OCI-LY7 (cell line): ENCODE results near the gene SASH1.

Experiments
- CTCF ChIP-seq: fragments of 200-600 bp; sonication (generic); conservative IDR thresholded peaks from 2 replicates; pipeline ENCODE4 v1.5.1; 2014; ENCODE audit warnings: mild to moderate bottlenecking, antibody characterized with exemption, low read length, moderate library complexity, mixed read lengths
- EZH2phosphoT487 ChIP-seq: fragments of 200-600 bp; sonication (generic); IDR thresholded peaks from 2 replicates; pipeline ENCODE4 v1.6.1; 2018; ENCODE audit warnings: low read depth, borderline replicate concordance, mild to moderate bottlenecking, mixed run types, antibody characterized with exemption, low read length, moderate library complexity, mixed read lengths

GRCh38 chr6:148530976-148531375, 188.3 kb downstream of the SASH1 start:
- TF ChIP-seq CTCF: no peak
- no peak for TF ChIP-seq EZH2phosphoT487
